CD4-positive, alpha-beta T cell treated with Interleukin-2 at 100 ng/mL for 4 hours (primary cell): ENCODE data around the gene RFX8.
"Not testable (repeated sequence)": the region's sequence is repeated elsewhere in the genome, so short reads cannot be mapped to it uniquely, and the experiment has no call there.

Experiments
- DNase-seq: peaks from one replicate; pipeline ENCODE4 v3.0.0-alpha.2; 2020; ENCODE audit warnings: low spot score

The RFX8 gene

GRCh38 chr2:101486258-101486701, 11.4 kb upstream of the RFX8 start:
- no peak for DNase-seq

- DNase-seq = no peak
Measured at GRCh38 chr2:101485856-101486255, 10.9 kb upstream of the RFX8 start.

GRCh38 chr2:101480764-101481163, 5.9 kb upstream of the RFX8 start:
- no peak for DNase-seq

- no peak for DNase-seq
Measured at GRCh38 chr2:101479810-101480209, 4.9 kb upstream of the RFX8 start.

- no peak for DNase-seq
Measured at GRCh38 chr2:101479328-101479727, 4.4 kb upstream of the RFX8 start.

GRCh38 chr2:101478181-101479001, 3.5 kb upstream of the RFX8 start:
- no peak for DNase-seq

GRCh38 chr2:101477556-101477955, 2.6 kb upstream of the RFX8 start:
- no peak for DNase-seq

- DNase-seq = no peak
Measured at GRCh38 chr2:101476605-101477208, 1.8 kb upstream of the RFX8 start.

GRCh38 chr2:101473911-101474701, 806 bp downstream of the RFX8 start:
- DNase-seq = peak; percentile 12

- DNase-seq = no peak
Measured at GRCh38 chr2:101473591-101473910, 1.4 kb downstream of the RFX8 start.

- no peak for DNase-seq
Measured at GRCh38 chr2:101469863-101470262, 5.0 kb downstream of the RFX8 start.

- no peak for DNase-seq
Measured at GRCh38 chr2:101467306-101467705, 7.6 kb downstream of the RFX8 start.

GRCh38 chr2:101466426-101466825, 8.5 kb downstream of the RFX8 start:
- DNase-seq = no peak

- DNase-seq = no peak
Measured at GRCh38 chr2:101464841-101465240, 10.1 kb downstream of the RFX8 start.

- DNase-seq = no peak
Measured at GRCh38 chr2:101463911-101464641, 10.8 kb downstream of the RFX8 start.

- DNase-seq = no peak
Measured at GRCh38 chr2:101463421-101463820, 11.5 kb downstream of the RFX8 start.

GRCh38 chr2:101461381-101461780, 13.5 kb downstream of the RFX8 start:
- no peak for DNase-seq

GRCh38 chr2:101454408-101454807, 20.5 kb downstream of the RFX8 start:
- not testable (repeated sequence) for DNase-seq

GRCh38 chr2:101450965-101451364, 23.9 kb downstream of the RFX8 start:
- DNase-seq = no peak

- no peak for DNase-seq
Measured at GRCh38 chr2:101446869-101447268, 28.0 kb downstream of the RFX8 start.

- no peak for DNase-seq
Measured at GRCh38 chr2:101442667-101443061, 32.2 kb downstream of the RFX8 start.

GRCh38 chr2:101442042-101442666, 32.8 kb downstream of the RFX8 start:
- no peak for DNase-seq
